NOMO-1 treated with dmso at 0.1 percent for 144 hours (cell line): ENCODE measurements around the gene TMEM81.
A peak's percentile ranks its signal among the peaks of the same experiment; 100 is the strongest.

Experiments
- DNase-seq: peaks from one replicate; lab custom pipeline; 2025; ENCODE audit not compliant: unreplicated experiment; lab: John Stamatoyannopoulos, UW

Gene TMEM81

DNA sequence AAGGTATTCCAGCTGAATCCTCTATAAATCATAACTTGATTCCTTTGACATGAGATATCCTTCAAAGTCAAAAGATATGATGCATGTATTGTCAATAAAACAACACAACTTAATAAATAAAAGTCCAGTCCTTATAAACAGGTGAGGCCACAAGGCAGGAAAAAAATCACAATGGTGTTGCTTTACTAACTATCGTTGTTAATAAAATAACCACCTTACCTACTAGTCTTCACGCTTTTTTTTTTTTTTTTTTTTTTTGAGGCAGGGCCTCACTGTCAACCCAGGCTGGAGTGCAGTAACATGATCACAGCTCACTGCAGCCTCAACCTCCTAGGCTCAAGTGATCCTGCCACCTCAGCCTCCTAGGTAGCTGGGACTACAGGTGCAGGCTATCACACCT lies at the start of gene TMEM81:
Gene TMEM81 (minus strand): TSS at position 101 of the 400 bp plus-strand sequence. CDS start 140 bp downstream, outside the sequence.
- no peak for DNase-seq

GRCh38 chr1:205133287-205133686 lies 49.0 kb upstream of the TMEM81 start:
- DNase-seq = no peak

DNA sequence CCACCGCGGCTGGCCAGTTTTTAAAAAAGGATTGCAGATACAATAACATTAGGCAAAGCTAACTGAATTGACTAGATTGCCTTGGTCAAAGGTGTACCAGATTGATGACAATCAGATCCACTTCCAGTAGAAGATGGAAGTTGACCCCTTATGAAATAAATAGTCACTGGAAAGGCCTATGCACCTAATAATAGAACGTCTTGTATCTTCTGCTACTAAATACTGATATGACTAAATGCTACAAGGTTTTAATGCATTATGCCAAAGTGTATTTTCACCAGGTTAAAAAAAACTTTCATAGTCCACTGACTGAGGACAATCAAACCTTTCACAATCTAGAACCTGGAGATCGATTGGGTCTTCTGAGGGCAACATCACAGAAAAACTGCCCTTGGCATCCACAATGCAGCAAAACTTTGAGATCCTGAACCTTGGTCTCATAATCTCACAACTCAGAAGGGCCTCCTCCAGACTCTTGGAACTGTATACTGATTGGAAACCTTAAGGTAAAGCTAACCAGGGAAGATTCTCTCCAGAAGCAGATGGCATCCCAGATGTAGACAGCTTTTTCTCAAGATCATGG lies 45.3 kb upstream of the TMEM81 start:
- DNase-seq = no peak

DNA sequence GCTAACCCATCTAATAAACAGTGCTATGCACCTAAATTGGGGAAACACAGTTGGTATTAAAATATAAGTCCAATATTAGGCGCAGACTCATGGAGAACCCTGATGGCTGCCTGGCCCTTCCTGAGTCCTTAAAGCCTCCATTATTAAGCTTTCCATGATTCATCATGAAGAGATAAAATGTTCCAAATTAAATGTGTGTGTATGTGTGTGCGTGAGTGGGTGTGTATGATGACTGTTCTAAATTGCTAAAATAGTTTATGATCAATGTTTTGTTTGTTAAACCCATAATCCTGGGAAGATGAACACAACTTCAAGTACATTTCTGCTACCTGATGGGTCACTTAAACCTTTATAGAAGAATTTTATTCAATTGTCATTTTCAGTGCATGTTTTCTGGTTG lies 43.8 kb upstream of the TMEM81 start:
- no peak for DNase-seq

DNA sequence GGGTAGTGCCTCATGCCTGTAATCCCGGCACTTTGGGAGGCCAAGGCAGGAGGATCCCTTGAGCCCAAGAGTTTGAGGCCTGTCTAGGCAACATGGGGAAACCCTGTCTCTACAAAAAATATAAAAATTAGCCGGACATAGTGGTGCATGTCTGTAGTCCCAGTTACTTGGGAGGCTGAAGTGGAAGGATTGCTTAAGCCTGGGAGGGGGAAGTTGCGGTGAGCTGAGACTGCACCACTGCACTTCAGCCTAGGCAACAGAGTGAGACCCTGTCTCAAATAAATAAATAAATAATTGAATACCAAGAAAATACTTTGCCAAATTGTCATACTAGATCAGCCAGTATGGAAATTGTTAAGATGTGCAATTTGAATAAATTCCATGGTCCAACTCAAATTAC lies 43.4 kb upstream of the TMEM81 start:
- DNase-seq = peak; percentile 47

DNA sequence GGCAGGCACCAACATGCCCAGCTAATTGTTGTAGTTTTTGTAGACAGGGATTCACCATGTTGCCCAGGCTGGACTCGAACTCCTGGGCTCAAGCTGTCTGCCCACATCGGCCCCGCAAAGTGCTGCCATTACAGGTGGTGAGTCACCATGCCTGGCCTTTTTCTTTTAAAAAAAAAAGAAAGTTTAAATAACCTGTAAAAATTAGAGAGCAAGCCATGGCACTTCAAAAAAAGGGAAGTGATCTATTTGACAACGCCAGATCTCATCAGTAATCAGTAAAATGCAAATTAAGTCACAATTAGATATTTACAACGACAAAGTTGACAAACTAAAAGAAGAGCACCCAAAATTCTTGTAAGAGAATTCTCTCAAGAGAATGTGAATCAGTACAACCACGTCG lies 40.5 kb upstream of the TMEM81 start:
- peak; percentile 57 for DNase-seq

DNA sequence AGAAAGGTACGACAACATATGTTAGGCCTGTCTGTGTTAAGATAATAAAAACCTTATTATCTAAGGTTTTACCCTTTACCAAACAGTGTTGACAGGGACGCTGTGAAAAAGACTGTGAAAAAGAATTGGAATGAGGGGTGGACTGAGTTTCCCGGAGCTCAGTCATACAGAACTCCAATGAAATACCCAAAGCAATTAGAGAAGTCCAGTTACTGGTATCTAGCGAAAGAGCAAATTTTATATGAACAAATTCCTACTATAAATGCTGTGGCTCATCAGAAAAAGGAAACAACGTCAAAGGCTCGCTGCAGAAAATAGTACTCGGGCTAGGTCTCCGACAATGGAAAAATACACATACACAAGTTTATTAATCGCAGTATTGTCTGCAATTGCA lies 38.2 kb upstream of the TMEM81 start:
- DNase-seq = no peak

DNA sequence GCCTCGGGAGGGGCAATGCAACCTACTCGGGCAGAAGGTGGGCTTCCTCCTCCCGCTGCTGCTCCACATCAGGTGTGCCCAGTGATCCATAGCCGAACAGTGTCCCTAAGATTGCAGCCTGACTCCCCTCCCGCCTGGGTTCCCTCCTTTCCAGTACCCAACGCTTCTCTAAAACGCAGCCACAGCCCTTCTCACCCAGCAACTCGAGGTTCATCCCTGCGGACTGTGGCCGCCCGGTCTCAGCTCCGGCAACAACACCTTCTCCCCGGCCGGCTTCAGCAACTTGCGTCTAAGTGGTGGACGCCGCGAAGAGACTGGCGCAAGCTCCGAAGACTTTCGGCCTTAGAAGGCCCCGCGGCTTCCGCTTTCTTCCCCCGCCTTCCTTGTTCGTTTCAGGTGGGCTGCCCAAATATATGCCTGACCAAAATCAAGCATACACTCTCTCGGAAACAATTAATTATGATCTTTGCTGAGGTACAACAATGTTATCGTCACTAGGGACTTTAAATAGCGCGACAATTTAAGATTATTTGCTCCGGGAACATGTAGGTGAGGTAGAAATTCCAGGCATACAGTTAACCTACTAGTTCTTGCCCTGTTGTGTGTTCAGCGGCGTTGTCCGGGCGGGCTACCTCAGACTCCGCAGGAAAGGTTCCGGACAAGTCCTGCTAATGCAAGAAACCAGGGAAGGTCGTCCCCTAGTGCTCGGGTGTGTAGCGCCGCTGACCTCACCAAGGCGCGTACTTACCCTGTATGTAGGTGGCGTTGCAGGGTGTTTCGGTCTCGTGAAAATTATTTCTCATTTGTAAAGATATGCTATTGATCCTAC lies 37.6 kb upstream of the TMEM81 start, which contains the start of gene RBBP5:
Gene RBBP5 (minus strand): TSS at position 319 of the 829 bp plus-strand sequence. CDS start 105 bp downstream, at position 214.
- DNase-seq = peak; percentile 88

DNA sequence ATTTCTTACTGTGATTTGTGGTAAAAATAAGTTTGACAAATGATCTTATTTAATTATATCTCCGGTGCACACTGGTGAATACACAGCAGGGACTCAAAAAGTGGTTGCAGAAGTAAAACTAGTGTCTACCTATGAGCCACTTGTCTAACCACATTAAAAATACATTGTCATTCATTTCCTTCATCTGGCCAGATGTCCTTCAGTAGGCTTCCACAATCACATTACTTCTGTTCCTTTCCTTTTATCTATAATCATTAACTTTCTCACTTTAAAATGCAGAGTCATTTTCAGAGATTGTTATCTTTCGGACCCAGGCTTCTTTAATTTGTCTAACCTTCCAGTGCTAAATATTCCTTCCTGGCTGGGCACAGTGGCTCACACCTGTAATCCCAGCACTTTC lies 34.5 kb upstream of the TMEM81 start:
- no peak for DNase-seq

DNA sequence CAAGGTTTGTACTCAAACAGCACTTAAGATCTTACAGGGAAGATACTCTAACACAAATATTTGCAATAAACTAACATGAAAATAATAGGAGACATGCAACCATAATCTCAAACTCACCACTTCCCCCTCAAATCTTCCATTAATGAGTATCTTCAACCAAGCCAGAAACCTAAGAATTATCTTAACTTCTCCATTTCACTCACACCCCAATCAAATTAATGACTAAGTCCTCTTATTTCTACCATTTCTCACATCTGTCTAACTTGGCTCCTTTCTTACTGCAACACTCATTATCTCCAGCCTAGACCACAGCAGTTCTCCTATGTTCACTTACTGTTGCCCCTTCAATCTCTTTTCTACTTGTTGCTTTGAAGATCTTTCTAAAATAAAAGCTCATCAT lies 27.1 kb upstream of the TMEM81 start:
- DNase-seq = no peak

DNA sequence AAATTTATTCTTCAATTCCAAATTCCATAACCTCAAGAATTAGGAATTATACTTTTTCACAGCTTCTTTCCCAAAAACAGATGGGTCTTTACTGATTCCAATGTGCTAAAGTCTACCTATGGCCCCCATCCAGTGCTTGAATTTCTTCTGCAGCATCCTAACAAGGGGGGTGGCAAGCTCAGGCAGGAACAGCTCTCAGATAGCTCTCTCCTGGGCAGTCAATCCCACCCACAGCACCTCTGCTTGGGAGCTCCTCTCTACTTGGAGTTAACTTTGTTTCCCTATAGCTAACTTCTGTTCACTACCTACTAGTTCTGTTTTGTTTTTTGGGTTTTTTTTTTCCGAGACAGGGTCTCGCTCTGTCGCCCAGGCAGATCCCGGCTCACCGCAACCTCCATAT lies 25.5 kb upstream of the TMEM81 start:
- DNase-seq = no peak

GRCh38 chr1:205109269-205109668 lies 25.0 kb upstream of the TMEM81 start:
- DNase-seq = no peak

DNA sequence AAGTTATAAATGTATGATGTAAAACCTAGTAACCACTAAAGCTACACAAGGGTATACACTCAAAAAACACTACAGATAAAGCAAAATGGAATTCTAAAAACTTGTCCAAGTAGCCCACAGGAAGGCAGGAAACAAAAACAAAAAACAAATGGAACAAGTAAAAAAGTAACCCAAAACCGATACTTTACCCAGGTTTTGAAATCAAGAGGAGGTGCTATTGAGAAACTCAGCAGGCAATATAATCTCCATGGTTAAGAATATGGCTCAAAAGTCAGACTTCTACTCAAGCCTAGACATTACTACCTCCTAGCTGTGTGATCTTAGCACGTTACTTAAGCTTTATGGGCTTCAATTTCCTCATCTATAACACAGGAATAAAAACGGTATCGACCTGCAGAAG lies 24.2 kb upstream of the TMEM81 start:
- no peak for DNase-seq

- no peak for DNase-seq
Measured at GRCh38 chr1:205107327-205107726, 23.1 kb upstream of the TMEM81 start.

- DNase-seq = no peak
Measured at GRCh38 chr1:205102404-205102803, 18.1 kb upstream of the TMEM81 start.

DNA sequence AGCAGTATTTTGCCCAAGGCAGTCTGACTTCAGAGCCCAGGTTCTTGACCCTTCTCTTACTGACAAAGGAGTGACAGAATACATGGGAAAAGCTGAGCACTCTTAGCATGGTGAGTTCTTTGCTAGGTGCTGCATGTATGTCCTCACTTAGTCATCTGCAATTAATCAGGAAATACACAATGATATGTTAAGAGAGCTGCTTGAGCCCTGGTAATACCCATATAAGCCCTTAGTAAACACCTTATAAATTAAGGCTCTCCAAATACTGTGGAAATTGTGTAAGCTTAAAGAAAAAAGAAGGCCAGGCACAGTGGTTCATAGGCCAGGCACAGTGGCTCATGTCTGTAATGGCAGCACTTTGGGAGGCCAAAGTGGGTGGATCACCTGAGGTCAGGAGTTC lies 14.0 kb upstream of the TMEM81 start:
- no peak for DNase-seq

DNA sequence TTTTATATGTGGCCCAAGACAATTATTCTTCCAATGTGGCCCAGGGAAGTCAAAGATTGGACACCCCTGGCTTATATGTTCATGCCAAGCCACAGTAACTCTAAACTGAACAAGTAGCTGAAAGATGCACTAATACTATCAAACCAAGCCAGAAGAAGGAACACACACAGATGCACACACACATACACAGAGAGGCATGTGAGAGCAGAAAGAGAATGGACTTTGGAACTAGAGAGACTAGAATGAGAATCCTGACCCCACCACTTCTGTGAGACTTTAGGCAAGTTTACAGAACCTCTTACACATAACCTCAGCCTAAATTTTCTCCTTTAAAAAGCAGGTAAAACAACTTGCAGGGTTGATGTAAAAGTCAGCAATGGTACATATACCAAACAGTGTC lies 11.2 kb upstream of the TMEM81 start:
- no peak for DNase-seq

DNA sequence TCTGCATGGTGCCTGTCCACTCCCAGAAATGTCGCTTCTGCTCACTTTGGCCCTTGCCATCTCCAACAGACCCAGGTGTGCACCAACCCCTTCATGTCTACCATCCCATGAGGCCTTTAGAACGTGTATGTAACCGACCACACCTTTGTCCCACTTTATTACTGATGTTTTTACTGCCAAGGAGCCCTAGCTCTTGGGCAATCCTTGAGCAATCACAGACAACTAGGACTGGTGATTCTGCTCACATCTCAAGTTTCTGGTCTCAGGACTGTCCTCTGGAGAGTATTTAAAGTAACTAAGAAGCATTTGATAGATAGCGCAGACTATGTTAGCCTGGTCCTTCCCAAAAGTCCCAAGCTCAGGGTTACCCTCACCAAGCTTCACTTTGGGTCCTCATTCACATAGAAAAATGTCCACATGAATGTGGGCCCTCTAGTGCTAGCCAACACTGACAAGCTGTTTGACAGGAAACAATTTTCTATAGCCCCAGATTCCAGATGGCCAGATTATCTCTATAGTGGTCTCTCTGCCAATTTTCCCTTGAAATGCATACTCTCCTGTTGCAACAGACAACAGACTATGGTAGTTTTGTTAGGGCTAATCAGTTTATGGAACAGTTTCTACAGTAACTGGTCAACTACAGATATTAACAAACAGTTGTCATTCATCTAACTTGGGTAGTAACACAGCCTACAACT lies 6.9 kb upstream of the TMEM81 start:
- DNase-seq = no peak

- no peak for DNase-seq
Measured at GRCh38 chr1:205088341-205088740, 4.1 kb upstream of the TMEM81 start.

DNA sequence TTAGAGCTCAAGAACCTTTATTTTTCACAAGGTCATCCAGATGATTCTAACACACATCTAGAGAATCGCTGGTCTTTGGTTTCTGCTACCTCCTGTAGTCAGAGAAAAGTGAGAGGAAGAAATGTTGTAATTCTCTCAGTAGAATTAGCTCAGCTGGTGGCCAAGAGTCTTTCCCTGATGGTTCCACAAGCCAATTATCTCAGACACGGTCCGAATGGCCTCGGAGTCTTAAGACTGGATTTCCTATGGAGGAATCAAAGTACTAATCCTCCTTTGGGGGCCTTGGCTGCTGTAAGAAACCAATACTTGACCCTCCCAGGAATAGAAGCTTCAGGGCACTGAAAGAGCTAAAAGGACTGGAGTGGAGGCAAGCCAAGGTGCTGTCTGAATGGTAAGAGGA lies 1.8 kb downstream of the TMEM81 start:
- no peak for DNase-seq

DNA sequence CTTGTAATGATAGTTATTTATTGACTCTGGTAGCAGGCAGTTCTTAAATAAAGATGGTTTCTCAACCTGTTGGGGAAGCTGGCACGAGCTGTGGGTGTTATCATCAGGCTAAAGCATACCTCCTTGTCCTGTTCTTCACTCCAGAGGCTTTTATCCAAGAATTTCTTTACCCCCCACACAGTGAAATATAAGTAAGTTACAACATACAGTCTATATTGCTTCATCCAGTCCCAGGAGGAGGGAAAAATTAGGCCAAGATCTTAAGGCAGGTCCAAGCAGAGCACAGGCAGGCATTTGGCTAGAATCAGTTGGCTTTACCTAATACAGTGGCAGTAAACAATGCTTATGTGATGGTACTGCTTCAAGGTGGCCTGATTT lies 6.3 kb downstream of the TMEM81 start:
- DNase-seq = no peak
